HG02642 (cell line): Measurements from ENCODE around the gene RAET1G.
"Not testable (repeated sequence)": the region's sequence is repeated elsewhere in the genome, so short reads cannot be mapped to it uniquely, and the experiment has no call there.

Experiments used
- ATAC-seq: cut with Tn5 transposase; IDR thresholded peaks from one replicate; pipeline ENCODE4 v1.9.1; 2021; ENCODE audit warnings: mild to moderate bottlenecking; ENCODE audit not compliant: unreplicated experiment, poor library complexity

Gene RAET1G

GRCh38 chr6:149899486-149899885, 23.4 kb downstream of the RAET1G start:
- no peak for ATAC-seq

GRCh38 chr6:149898966-149899365, 24.0 kb downstream of the RAET1G start:
- ATAC-seq, result no peak

- no peak for ATAC-seq
Measured at GRCh38 chr6:149897855-149898744, 24.8 kb downstream of the RAET1G start, which contains the start of gene RAET1E. Gene RAET1E, minus strand, starts transcription at chr6:149898113. Its CDS starts 7,212 bp downstream, at chr6:149890901.

GRCh38 chr6:149897015-149897697, 25.8 kb downstream of the RAET1G start:
- no peak for ATAC-seq

GRCh38 chr6:149896491-149896890, 26.4 kb downstream of the RAET1G start:
- no peak for ATAC-seq

- no peak for ATAC-seq
Measured at GRCh38 chr6:149895833-149896271, 27.1 kb downstream of the RAET1G start.

- ATAC-seq, result no peak
Measured at GRCh38 chr6:149895048-149895590, 27.8 kb downstream of the RAET1G start.

- not testable (repeated sequence) for ATAC-seq
Measured at GRCh38 chr6:149891864-149892263, 31.1 kb downstream of the RAET1G start.

- no peak for ATAC-seq
Measured at GRCh38 chr6:149891259-149891658, 31.7 kb downstream of the RAET1G start.

- ATAC-seq, result no peak
Measured at GRCh38 chr6:149890629-149891045, 32.3 kb downstream of the RAET1G start.

- no peak for ATAC-seq
Measured at GRCh38 chr6:149889326-149889725, 33.6 kb downstream of the RAET1G start.

GRCh38 chr6:149888659-149889058, 34.3 kb downstream of the RAET1G start:
- no peak for ATAC-seq

- no peak for ATAC-seq
Measured at GRCh38 chr6:149888093-149888492, 34.8 kb downstream of the RAET1G start.

GRCh38 chr6:149887343-149887742, 35.6 kb downstream of the RAET1G start:
- ATAC-seq, result no peak

- no peak for ATAC-seq
Measured at GRCh38 chr6:149885888-149886287, 37.0 kb downstream of the RAET1G start.

GRCh38 chr6:149884617-149885016, 38.3 kb downstream of the RAET1G start:
- ATAC-seq, result no peak

- ATAC-seq, result no peak
Measured at GRCh38 chr6:149884215-149884614, 38.7 kb downstream of the RAET1G start.

- no peak for ATAC-seq
Measured at GRCh38 chr6:149881860-149882259, 41.1 kb downstream of the RAET1G start.

GRCh38 chr6:149881066-149881766, 41.7 kb downstream of the RAET1G start:
- no peak for ATAC-seq

GRCh38 chr6:149877659-149878058, 45.3 kb downstream of the RAET1G start:
- no peak for ATAC-seq
